GF-D8 (cell line): Measurements from ENCODE around the gene CDC42BPA.
"Not testable (repeated sequence)": the region's sequence is repeated elsewhere in the genome, so short reads cannot be mapped to it uniquely, and the experiment has no call there.

Experiments used
- DNase-seq: peaks from one replicate; lab custom pipeline; 2025; lab: John Stamatoyannopoulos, UW

Gene CDC42BPA

GRCh38 chr1:227059076-227059475 lies 259.2 kb downstream of the CDC42BPA start:
- no peak for DNase-seq

GRCh38 chr1:227058321-227058751 lies 260.0 kb downstream of the CDC42BPA start:
- no peak for DNase-seq

GRCh38 chr1:227049253-227049652 lies 269.0 kb downstream of the CDC42BPA start:
- no peak for DNase-seq

- no peak for DNase-seq
These were observed 274.5 kb downstream of the CDC42BPA start for GRCh38 chr1:227043755-227044154.

GRCh38 chr1:227042292-227042691 lies 276.0 kb downstream of the CDC42BPA start:
- DNase-seq: no peak

GRCh38 chr1:227038401-227038800 lies 279.9 kb downstream of the CDC42BPA start:
- DNase-seq: no peak

- no peak for DNase-seq
These were observed 281.2 kb downstream of the CDC42BPA start for GRCh38 chr1:227037121-227037520.

GRCh38 chr1:227035316-227035715 lies 283.0 kb downstream of the CDC42BPA start:
- DNase-seq: no peak

GRCh38 chr1:227033880-227034279 lies 284.4 kb downstream of the CDC42BPA start:
- DNase-seq: no peak

GRCh38 chr1:227032396-227032795 lies 285.9 kb downstream of the CDC42BPA start:
- DNase-seq: no peak

- DNase-seq: no peak
These were observed 301.3 kb downstream of the CDC42BPA start for GRCh38 chr1:227016990-227017389.

- no peak for DNase-seq
These were observed 307.6 kb downstream of the CDC42BPA start for GRCh38 chr1:227010645-227011044.

- no peak for DNase-seq
These were observed 308.4 kb downstream of the CDC42BPA start for GRCh38 chr1:227009937-227010336.

GRCh38 chr1:227006226-227006796 lies 312.0 kb downstream of the CDC42BPA start:
- DNase-seq: no peak

GRCh38 chr1:227004796-227005195 lies 313.5 kb downstream of the CDC42BPA start:
- DNase-seq: no peak

- DNase-seq: no peak
These were observed 315.1 kb downstream of the CDC42BPA start for GRCh38 chr1:227003165-227003564.

GRCh38 chr1:227002531-227003049 lies 315.7 kb downstream of the CDC42BPA start:
- no peak for DNase-seq

GRCh38 chr1:226999579-226999978 lies 318.7 kb downstream of the CDC42BPA start:
- DNase-seq: not testable (repeated sequence)

GRCh38 chr1:226995365-226996332 lies 322.6 kb downstream of the CDC42BPA start:
- no peak for DNase-seq

GRCh38 chr1:226994586-226995364 lies 323.5 kb downstream of the CDC42BPA start:
- DNase-seq: no peak

- DNase-seq: no peak
These were observed 324.3 kb downstream of the CDC42BPA start for GRCh38 chr1:226993814-226994585.
